DLD1 (cell line): ENCODE data around the gene MYO15A.

Experiments used
- in situ Hi-C: cut with HindIII; loops from 2 replicates; pipeline ENCODE4 v1.10.0; 2017; ENCODE audit warnings: low sequenced_read_pairs

Gene MYO15A, protein sequence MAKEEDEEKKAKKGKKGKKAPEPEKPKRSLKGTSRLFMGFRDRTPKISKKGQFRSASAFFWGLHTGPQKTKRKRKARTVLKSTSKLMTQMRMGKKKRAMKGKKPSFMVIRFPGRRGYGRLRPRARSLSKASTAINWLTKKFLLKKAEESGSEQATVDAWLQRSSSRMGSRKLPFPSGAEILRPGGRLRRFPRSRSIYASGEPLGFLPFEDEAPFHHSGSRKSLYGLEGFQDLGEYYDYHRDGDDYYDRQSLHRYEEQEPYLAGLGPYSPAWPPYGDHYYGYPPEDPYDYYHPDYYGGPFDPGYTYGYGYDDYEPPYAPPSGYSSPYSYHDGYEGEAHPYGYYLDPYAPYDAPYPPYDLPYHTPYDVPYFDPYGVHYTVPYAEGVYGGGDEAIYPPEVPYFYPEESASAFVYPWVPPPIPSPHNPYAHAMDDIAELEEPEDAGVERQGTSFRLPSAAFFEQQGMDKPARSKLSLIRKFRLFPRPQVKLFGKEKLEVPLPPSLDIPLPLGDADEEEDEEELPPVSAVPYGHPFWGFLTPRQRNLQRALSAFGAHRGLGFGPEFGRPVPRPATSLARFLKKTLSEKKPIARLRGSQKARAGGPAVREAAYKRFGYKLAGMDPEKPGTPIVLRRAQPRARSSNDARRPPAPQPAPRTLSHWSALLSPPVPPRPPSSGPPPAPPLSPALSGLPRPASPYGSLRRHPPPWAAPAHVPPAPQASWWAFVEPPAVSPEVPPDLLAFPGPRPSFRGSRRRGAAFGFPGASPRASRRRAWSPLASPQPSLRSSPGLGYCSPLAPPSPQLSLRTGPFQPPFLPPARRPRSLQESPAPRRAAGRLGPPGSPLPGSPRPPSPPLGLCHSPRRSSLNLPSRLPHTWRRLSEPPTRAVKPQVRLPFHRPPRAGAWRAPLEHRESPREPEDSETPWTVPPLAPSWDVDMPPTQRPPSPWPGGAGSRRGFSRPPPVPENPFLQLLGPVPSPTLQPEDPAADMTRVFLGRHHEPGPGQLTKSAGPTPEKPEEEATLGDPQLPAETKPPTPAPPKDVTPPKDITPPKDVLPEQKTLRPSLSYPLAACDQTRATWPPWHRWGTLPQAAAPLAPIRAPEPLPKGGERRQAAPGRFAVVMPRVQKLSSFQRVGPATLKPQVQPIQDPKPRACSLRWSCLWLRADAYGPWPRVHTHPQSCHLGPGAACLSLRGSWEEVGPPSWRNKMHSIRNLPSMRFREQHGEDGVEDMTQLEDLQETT (N-terminal part only)

DNA sequence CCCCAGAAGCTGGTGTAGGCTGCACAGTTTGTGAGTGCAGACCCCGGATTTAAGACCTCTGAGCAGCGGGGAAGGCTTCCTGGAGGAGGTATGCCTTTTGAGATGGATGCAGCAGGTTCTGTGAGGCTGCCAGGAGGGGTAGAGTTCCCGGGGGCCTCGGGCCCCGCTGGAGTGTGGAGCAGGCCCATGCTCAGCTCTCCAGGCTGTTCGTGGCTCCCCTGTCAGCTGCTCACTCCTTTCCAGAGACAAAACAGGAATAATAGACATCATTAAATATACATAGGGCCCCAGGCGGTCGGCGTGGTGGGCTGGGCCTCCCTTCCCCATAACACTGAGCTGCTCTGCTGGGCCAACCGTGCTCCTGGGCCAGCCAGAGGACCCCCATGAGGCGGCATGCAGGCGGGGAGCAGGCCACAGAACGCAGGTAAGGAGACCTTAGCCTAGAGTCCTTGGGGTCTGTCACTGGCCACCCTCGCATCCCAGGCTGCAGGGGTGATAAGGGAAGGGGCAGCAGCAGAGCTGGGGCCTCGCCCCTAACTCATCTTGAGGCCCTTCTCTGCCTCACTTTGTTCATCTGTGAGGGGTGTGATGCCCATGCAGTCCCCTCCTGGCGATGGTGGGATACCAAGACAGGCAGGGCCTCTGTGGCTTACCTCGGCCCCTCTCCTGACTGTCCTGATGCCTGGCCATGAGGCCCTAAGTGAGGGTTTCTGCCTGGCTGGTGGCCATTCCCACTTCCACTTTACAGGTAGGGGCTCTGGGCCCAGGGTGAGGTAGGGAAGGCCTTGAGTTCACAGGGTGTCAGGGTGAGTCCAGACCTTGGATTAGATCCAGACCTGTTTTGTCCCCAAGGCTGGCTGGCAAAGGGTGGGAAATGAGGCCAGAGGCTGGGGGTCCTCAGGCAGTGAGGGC, at the start of gene MYO15A:
Gene MYO15A (plus strand): TSS at position 356 of the 912 bp plus-strand sequence. CDS start 10,045 bp downstream, outside the sequence.
- in situ Hi-C loops = no loop called here

DNA sequence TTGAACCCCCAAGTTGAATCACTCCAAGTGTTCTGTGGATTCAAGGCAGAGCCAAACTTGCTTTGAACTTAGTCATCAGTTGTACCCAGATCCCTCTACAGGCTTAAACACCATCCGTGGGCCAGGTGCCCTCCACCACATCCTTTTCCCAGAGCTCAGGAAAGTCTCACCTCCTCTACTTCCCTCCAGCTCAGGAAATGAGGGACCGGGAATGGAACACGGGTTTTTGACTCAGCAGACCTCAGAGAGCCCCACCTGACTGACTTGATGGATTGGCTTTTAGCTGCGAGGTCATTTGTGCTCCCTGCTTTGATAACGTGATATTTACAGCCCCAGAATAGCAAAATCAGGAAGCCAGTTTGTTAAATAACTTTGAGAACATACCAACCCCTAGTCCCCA, 49.3 kb upstream of the MYO15A start:
- in situ Hi-C loops = no loop called here

DNA sequence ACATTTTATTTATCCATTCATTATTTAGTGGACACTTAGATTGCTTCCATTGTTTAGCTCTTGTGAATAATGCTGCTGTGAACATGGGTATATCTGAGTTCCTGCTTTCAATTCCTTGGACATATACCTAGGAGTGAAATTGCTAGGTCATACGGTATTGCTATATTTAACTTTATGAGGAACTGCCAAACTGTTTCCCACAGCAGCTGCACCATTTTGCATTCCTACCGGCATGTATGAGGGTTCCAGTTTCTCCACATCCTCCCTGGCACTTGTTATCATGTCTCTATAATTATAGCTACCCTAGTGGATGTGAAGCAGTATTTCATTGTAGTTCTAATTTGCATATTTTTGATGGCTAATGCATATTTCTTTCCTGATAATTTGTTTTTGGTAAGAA, 44.5 kb upstream of the MYO15A start:
- in situ Hi-C loops = no loop called here

DNA sequence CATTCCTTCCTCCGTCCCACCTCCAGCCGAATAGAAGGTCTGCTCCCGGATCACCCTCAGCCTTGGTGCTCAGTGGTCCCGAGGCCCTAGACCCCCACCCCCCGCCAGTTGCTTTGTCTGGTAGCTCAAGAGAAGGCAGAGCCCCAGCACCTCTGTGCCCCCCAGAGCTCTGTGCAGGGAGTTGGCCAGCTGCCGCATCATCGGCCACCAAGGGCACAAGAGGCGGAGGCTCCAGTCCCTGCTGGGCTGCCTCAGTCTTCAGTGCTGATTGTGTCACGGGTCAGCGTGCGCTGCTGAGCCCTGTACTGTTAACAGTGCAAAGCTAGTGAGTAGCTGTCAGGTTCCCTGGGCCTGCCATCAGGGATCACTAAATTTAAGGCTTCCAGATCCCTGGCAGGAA, 43.0 kb upstream of the MYO15A start:
- in situ Hi-C loops = no loop called here

DNA sequence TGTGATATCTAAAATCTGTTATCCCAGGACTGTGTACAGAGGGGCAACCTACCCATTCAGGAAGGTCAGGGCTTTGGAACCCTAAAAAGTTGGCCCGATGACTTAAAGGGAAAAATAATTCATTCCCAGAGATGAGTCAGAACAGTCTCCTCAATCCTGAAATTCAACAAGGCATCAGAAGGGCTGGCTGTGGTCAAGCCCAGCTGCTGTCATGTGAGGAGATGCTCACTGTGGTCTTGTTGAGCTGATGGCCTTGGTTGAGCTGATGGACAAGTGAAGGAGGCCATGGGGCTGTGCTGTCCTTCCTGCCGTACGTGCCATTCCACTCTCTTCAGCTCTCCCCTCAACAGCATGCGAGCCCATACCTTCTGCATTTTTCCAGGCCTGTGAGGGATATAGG, 41.7 kb upstream of the MYO15A start:
- in situ Hi-C loops = no loop called here

DNA sequence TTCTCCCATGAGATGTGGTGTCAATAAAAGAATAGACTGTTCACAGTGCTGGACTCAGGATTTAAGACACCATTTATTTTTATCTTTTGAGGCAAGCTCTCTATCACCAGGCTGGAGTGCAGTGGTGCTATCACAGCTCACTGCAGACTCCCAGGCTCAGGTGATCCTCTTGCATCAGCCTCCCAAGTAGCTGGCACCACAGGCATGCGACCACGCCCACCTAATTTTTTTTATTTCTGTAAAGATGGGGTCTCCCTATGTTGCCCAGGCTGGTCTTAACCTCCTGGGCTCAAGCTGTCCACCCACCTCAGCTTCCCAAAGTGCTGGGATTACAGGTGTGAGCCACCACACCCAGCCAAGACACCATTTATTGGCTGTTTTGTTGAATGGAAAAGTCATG, 39.5 kb upstream of the MYO15A start:
- in situ Hi-C loops = no loop called here

DNA sequence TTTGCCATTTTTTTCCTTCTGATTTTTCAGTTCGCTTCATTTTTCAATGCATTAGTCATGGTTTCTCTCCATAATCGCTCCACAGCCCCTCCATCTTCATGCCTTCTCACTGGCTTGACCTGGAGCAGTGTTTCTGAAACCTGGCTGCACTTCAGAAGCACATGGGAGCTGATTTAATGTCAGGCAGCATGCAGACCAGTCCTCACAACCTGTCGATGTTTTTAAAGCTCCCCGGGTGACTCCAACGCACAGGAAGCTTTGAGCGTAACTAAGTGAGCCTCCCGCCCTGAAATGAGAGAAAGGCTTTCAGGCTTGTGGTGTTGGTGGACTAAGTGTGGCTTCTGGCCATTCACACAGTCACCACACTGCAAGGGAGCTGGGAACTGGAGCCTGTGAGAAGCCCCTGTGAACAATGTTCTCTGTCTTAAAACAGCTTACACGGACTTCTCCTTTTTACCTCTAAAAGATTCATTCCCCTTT, 37.7 kb upstream of the MYO15A start:
- in situ Hi-C loops = no loop called here

DNA sequence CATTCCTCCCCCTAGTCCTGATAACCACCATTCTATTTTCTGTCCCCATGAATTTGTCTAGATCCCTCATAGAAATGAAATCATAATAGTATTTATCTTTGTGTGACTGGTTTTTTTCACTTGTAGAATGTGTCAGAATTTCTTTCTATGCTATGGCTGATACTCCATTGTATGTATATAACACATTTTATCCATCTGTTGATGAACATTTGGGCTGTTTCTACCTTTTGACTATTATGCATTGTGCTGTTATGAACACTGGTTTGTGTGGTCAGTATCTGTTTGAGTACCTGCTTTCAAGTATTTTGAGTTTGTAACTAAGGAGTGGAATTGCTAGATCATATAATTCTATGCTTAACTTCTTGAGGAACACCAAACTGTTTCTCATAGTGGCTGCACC, 36.8 kb upstream of the MYO15A start:
- in situ Hi-C loops = no loop called here

DNA sequence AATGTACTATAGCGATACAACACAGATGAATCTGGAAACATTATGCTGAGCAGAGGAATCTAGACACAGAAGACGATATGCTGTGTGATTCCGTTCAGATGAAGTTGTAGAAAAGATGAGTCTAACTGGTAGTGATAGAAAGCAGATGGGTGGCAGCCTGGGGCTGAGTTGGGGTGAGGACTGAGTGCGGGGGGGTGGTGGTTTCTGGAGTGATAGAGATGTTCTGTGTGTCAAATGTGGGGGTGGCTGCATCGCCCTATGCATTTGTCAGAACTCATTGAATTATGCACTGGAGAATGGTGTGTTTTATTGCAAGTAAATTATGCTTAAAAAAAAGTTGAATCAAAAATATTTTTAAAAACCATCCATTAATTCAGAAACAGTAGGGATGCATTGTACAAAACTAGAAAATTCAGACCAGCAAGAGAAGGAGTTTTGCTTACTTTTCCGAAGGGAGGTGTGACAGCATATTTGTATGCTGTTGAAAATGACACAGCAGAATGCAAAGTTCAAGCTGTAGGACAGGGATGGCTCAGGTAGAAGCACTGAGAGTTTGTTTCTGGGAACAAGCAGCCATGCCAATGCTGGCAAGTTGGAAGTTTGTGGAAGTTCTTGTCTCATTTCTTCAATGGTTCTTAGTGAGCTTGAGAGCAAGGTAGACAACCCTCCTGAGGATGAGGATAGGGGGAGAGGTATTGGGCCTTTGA, 33.8 kb upstream of the MYO15A start:
- in situ Hi-C loops = no loop called here

DNA sequence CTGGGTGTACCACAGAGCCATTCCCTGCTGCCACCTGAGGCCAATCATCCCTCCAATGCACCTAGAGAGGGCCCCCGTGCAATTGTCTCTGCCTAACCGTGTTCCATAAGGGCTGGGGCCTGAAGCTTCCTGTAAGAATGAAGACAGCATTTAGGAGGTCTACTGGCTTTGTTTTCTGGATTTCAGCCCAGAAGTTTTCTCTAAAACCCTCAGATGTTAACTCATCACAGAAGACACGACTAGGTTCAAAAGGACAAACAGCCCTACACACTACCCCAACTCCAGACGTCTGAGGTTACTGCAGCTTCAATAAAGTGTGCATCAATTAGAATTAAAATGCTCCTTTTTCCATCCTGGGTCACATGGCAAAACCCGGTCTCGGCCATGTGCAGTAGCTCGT, 31.6 kb upstream of the MYO15A start:
- in situ Hi-C loops = no loop called here

DNA sequence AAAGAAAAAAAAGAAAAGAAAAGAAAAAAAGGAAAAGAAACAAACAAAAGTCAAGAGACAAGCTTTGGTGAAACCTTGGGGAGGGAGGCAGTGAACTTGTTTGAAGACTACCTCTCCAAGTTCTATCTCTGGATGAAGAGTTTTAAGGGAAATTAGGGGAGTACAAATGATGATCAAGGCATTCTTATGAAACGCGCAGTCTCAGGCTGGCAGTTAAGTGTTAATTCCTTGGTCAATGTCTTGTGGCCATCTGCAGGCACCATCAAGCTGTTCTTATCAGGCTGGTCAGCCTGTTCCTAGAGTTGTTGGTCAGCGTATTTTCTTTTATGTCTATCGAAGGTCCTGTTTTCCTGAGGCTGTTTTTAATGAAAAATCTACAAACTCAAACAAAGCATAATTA, 29.0 kb upstream of the MYO15A start:
- in situ Hi-C loops = no loop called here

DNA sequence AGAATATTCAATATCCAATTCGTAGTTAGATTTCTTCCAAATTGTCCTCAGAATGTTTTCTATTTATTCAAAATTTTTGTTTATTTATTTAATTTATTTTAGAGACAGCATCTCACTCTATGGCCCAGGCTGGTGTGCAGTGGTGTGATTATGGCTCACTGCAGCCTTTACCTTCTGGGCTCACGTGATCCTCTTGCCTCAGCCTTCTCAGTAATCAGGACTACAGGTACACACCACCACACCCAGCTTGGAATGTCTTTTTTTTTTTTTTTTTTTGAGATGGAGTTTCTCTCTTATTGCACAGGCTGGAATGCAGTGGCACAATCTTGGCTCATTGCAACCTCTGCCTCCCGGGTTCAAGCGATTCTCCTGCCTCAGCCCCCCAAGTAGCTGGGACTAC, 24.3 kb upstream of the MYO15A start:
- in situ Hi-C loops = no loop called here

DNA sequence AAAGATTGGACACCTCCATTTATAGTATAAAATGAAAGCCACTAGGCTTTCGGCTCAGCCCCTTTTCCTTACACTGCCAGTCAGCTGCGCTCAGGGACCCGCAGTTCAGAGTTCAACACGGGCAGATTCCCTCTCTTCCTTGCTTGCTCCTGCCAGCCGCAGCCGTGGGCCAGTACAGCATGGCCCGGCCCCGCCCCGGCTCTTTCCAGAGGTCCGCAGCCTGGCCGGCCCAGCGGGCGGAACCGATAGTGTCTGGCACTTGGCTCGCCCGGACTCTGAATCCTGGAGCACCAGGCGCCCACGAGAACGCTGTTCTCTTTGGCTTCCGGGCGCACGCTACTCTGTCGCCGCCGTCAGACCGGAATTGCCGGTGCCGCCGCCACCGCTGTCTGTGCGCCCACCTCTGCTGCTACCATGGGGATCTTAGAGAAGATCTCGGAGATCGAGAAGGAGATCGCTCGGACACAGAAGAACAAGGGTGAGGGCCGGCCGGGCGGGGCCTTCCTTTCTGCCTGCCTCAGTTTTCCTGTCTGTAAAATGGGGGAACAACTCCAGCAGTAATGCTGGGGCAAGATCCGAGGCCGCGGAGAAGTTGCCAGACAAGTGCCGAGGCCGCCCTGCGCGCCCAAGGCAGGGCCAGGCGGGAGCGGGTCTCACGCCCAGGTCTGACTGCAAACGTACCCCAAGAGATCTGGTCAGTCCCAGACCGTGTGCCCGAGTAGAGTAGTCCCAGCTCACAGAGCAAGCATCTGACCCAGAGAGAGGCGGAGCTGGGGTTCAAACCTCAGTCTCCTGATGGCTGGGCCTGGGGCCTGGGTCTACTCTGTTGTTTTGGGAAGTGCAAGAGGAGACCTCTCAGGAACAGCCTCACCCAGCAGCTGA, 20.7 kb upstream of the MYO15A start, which contains the start of gene DRG2:
Gene DRG2 (plus strand): TSS at position 339 of the 882 bp plus-strand sequence. CDS start 76 bp downstream, at position 415.
- in situ Hi-C loops = no loop called here

DNA sequence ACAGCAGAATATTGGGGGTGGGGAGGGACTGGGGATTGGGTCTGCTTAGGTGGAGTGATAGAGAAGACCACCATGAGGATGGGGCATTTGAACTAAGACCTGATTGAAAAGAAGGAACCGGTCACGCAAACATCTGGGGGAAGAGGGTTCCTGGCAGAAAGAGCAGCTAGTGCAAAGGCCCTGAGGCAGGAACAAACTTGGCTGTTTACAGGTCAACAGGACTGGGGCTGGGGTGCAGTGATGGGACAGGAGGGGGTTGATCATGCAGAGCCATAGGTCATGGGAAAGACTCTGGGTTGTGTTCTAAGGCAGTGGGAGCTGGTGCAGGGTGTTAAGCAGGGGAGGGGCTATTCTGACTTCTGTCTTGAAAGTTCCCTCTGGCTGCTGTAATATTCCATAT, 18.9 kb upstream of the MYO15A start:
- in situ Hi-C loops = no loop called here

DNA sequence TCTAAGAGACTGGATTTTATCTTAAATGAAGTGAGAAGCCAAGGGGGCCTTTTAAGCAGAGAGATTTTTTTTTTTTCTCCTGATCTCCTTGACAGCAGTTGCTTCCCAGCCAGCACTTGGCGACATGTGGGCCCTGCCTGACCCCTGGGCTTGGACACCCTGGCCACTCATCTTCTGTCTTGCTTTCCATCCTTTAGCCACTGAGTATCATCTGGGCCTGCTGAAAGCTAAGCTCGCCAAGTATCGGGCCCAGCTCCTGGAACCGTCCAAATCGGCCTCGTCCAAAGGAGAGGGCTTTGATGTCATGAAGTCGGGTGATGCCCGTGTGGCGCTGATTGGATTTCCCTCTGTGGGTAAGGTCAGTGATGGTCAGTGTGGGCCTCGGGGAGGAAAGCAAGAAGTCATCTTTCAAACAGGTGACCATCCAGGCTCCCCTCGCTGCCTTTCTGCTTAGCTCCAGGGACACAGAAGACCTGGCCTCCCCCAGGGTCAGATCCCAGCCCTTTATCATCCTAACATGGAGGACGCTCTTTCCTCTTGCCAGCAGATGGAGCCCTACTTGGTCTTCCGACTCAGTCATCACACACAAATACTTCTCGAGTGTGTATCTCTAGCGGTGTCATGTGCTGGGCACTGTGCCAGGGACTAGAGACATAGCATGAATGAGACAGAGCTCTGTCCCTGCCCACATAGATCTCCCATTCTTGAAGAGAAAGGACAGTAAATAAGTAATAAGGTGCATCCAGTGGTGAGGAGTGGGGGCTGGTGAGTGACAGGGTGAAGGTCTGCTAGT, 14.7 kb upstream of the MYO15A start:
- in situ Hi-C loops = no loop called here

DNA sequence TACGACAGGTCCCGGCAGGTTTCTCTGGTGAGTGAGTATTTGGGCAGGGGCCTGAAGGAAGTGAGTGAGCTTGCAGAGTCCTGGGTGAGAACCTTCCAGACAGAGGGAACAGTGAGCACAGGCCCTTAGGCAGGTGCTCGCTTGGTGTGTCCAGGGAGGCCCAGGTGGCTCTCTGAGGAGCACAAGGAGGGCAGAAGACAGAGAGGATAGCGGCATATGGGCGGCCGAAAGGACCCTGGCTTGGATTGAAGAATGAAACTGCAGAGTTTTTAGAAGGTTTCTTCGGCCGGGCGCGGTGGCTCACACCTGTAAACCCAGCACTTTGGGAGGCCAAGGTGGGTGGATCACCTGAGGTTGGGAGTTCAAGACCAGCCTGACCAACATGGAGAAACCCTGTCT, 14.1 kb upstream of the MYO15A start:
- in situ Hi-C loops = no loop called here

DNA sequence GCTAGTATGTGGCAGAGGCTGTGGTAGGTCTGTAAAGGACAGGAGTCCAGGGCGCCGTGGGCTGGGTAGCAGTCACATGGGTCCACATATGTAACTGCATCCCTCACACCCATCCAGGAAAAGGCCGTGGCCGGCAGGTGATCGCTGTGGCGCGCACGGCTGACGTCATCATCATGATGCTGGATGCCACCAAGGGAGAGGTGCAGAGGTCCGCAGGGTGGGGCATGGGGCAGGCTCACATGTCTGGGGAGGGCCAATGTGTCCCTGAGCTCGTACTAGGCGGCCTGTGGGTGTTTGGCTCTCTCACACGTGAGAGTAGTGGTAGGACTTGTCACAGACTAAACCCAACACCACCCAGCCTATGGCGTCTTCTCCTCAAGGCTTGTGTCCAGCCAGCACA, 9.0 kb upstream of the MYO15A start:
- in situ Hi-C loops = no loop called here

DNA sequence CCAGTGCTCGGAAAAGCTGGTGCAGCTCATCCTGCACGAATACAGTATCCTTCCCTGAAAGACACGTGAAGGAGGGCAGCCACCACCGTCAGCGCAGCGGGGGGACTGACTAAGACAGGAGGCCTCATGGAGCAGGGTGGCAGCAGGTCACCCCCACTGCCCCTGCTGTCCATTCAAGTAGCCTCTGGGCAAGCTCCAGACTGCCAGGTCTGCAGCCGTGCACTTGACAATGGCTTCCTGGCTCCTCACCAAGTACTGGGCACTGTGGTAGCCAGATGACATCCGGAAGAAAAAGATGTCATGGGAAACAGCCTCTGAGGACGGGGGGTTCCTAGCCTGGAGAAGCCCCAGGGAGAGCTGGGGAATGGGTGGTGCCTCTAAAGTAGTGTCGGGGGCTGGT, 7.9 kb upstream of the MYO15A start:
- in situ Hi-C loops = no loop called here
